Thoracic aorta (tissue), 2 donors: ENCODE results near the gene IGFBP4. TPM values are rescaled to one million over a fixed set of nuclear protein-coding genes. Genes with fewer than 3 reads are reported as not detected.
A peak's percentile ranks its signal among the peaks of the same experiment; 100 is the strongest.

Experiments
- ATAC-seq: fragments of 150-250 bp; one replicate; pipeline ENCODE4 v1.8.0; 2017; ENCODE audit warnings: low read depth; ENCODE audit not compliant: insufficient number of reproducible peaks, low FRiP score
- DNase-seq: peaks from one replicate; pipeline ENCODE4 v3.0.0-alpha.2; 2020; ENCODE audit warnings: low spot score
- H3K27ac ChIP-seq, 2 donors: fragments of 200-600 bp; sonication (generic); 1 replicate in 1 of 2; 2 replicates in 1 of 2; pipeline ENCODE4 v1.5.1; 2016; ENCODE audit warnings: mild to moderate bottlenecking in 2 of 2, moderate library complexity in 2 of 2
- H3K27me3 ChIP-seq: fragments of 200-600 bp; sonication (generic); replicated peaks from 2 replicates; pipeline ENCODE4 v1.6.0; 2016; ENCODE audit warnings: mild to moderate bottlenecking; ENCODE audit not compliant: insufficient read depth
- H3K36me3 ChIP-seq: fragments of 200-600 bp; sonication (generic); one replicate; pipeline ENCODE4 v1.5.1; 2016
- H3K4me1 ChIP-seq, 2 donors: fragments of 200-600 bp; sonication (generic); 1 replicate in 1 of 2; 2 replicates in 1 of 2; pipeline versions ENCODE4 v1.5.1 to v1.6.0; 2016; ENCODE audit warnings: low read depth in 2 of 2, mild to moderate bottlenecking in 1 of 2; ENCODE audit not compliant: control insufficient read depth in 1 of 2
- H3K4me3 ChIP-seq: fragments of 200-600 bp; sonication (generic); 2 replicates; pipeline ENCODE4 v1.5.1; 2016; ENCODE audit warnings: mild to moderate bottlenecking
- H3K9me3 ChIP-seq: fragments of 200-600 bp; sonication (generic); 2 replicates; pipeline ENCODE4 v1.5.1; 2016
- total RNA-seq, 2 donors: library from RNA; depleted of rRNA; stranded (reverse); fragments of >200 nt; gene quantifications; one replicate each; pipeline versions ENCODE4 v1.1.0 to v1.2.3, GENCODE V29; 2016
- TF ChIP-seq, protein P1 (sequence below): fragments of 200-600 bp; sonication (generic); IDR thresholded peaks from one replicate; pipeline ENCODE4 v1.5.1; 2019; ENCODE audit warnings: antibody characterized with exemption

Gene IGFBP4
- total RNA-seq, 2 donors from 2014 or later, result 177 to 310 TPM

DNA sequence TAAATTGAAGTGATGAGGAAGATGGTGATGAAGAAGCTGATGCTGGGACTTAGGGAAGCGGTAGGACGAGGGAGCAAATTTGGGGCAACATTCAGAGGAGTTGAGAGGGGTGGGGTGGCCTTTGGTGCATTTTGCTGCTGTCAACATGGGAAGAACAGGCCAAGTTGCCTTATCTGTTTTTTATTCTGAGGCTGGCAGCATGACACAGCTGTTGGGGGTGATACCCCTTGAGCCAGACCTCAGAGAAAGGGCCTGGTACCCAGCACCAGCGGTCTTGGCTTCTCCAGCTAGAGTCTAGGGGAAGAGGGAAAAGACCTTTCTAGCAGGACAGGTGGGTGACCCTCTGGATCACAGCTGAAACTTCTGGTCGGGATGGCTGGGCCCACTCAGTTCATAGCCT, 4.6 kb downstream of the IGFBP4 start:
- Histone ChIP-seq H3K27me3 (no peaks in the 10 kb centered on the region), H3K36me3 (no peaks in the 10 kb centered on the region), H3K4me1 (peaks cover 48 to 90% of the 10 kb centered on the region in 2 donors), H3K9me3 (no peaks in the 10 kb centered on the region), H3K27ac (peak overlapping the region; percentile 57 to 72), H3K4me3 (peak overlapping the region; percentile 48)
- ATAC-seq (no peak), DNase-seq (no peak)
- TF ChIP-seq, protein P1, sequence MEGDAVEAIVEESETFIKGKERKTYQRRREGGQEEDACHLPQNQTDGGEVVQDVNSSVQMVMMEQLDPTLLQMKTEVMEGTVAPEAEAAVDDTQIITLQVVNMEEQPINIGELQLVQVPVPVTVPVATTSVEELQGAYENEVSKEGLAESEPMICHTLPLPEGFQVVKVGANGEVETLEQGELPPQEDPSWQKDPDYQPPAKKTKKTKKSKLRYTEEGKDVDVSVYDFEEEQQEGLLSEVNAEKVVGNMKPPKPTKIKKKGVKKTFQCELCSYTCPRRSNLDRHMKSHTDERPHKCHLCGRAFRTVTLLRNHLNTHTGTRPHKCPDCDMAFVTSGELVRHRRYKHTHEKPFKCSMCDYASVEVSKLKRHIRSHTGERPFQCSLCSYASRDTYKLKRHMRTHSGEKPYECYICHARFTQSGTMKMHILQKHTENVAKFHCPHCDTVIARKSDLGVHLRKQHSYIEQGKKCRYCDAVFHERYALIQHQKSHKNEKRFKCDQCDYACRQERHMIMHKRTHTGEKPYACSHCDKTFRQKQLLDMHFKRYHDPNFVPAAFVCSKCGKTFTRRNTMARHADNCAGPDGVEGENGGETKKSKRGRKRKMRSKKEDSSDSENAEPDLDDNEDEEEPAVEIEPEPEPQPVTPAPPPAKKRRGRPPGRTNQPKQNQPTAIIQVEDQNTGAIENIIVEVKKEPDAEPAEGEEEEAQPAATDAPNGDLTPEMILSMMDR, result no peak

DNA sequence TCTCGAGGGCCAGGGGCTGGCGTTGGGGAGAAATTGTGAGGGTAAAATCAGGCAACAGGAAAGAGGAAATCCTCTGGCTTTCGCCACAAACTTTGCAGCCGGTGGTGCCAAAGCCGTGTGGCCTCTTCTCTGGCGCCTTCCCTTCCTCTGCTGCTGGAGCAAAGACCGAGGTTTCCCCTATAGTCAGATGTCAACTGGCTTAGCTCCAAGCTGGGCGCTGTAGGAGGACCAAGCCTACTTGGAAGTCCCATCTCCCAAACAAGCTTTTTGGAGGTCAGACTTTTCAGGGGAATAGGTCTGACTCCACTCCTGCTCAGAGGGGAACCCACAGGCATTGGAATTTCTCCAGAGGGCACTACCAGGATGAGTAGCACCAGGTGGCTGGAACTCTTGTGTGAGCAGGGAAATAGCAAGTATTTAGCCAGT, 5.0 kb downstream of the IGFBP4 start:
- no peak for DNase-seq
- peak overlapping the region; percentile 57 to 72 for H3K27ac ChIP-seq
- TF ChIP-seq, protein P1, result no peak
- H3K27me3 ChIP-seq, result no peaks in the 10 kb centered on the region
- peak overlapping the region; percentile 48 for H3K4me3 ChIP-seq
- no peak for ATAC-seq
- H3K4me1 ChIP-seq, result peaks cover 48 to 93% of the 10 kb centered on the region in 2 donors
- no peaks in the 10 kb centered on the region for H3K36me3 ChIP-seq
- H3K9me3 ChIP-seq, result no peaks in the 10 kb centered on the region

DNA sequence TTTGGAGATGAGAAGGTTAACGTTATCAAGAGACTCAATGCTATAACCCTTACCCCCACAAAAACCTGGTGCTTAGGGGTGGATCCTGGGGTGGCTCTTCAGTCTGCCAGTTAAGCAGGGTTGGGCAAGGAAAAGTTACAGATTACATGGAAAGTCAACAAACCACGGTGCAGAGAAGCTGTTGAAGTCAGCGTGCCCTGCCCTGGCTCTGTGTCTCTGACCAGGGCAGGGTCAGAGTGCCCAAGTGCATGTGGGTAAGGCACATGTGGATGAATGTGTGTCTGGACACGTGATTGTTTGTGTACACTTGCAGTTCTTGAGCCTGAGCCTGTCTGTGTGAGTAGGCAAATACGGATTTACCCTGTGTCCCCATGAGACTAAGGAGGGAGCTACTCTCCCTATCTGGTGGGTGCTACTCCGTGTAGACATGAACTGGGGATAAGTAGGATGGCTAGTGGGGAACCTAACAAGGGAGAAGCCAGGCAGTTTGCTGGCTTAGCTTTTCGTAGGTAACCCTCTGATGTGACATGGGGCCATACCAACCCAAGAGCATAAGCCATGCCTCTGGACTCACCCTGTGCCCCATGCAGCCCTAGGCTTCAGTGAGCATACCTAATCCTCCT, 5.5 kb downstream of the IGFBP4 start:
- TF ChIP-seq, protein P1, result no peak
- Histone ChIP-seq H3K4me3 (peak overlapping the region; percentile 48), H3K9me3 (no peaks in the 10 kb centered on the region), H3K36me3 (no peaks in the 10 kb centered on the region), H3K27ac (peak overlapping the region; percentile 57 to 72), H3K4me1 (peaks cover 48 to 94% of the 10 kb centered on the region in 2 donors), H3K27me3 (no peaks in the 10 kb centered on the region)
- DNase-seq (no peak), ATAC-seq (no peak)

DNA sequence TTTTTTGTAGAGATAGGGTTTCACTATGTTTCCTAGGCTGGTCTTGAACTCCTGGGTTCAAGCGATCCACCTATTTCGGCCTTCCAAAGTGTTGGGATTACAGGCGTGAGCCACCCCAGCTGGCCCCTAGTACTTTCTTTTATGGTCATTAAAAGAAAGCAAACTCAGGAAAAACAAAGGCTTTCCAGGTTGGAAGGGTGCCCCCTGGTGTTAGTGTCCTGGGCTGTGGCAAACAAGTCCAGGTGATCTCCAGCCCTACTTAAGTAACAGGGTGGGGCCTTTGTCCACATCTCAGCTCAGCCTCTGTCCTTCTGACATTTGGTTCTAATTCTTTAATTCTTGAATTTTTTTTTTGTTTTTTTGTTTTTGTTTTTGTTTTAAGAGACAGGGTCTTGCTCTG, 6.9 kb downstream of the IGFBP4 start:
- Histone ChIP-seq H3K27me3 (no peaks in the 10 kb centered on the region), H3K36me3 (no peaks in the 10 kb centered on the region), H3K9me3 (no peaks in the 10 kb centered on the region), H3K27ac (peak overlapping the region in 1 of 2 donors; percentile 78), H3K4me3 (no peak overlapping the region), H3K4me1 (peaks cover 39 to 80% of the 10 kb centered on the region in 2 donors)
- no peak for DNase-seq
- ATAC-seq, result no peak
- TF ChIP-seq, protein P1, result no peak

DNA sequence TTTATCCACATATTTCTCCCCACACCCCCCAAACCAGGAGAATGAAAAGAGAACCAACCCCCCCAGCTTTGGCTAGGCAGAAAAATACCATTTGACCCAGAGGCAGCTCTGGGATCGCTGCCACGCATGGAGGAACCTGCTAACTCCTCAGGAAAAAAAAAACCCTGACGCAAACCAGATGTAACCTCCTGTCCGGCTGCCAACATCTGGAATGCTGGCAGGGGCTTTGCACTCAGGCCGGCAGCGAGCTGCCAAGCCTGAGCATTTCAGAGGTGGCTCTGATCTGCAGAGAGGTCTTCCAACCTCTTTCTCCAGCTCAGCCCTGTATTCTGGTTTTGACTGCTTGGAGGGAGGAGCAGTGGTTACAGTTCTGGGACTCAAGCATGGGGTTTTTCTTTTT, 8.2 kb downstream of the IGFBP4 start:
- ATAC-seq, result peak; percentile 22
- TF ChIP-seq, protein P1, result no peak
- peaks cover 39 to 74% of the 10 kb centered on the region in 2 donors for H3K4me1 ChIP-seq
- H3K27me3 ChIP-seq, result no peaks in the 10 kb centered on the region
- DNase-seq, result peak; percentile 44
- peak overlapping the region; percentile 9 for H3K4me3 ChIP-seq
- H3K36me3 ChIP-seq, result no peaks in the 10 kb centered on the region
- H3K9me3 ChIP-seq, result no peaks in the 10 kb centered on the region
- peak overlapping the region; percentile 78 to 81 for H3K27ac ChIP-seq
